COLO668 (cell line): Measurements from ENCODE around the gene SLC6A18.
"Not testable (repeated sequence)": the region's sequence is repeated elsewhere in the genome, so short reads cannot be mapped to it uniquely, and the experiment has no call there.

ENCODE experiments used
- DNase-seq: peaks from one replicate; lab custom pipeline; 2025; ENCODE audit not compliant: unreplicated experiment; lab: John Stamatoyannopoulos, UW

The SLC6A18 gene

GRCh38 chr5:1270933-1271914 lies 46.0 kb downstream of the SLC6A18 start:
- no peak for DNase-seq

GRCh38 chr5:1272201-1272600 lies 47.0 kb downstream of the SLC6A18 start:
- no peak for DNase-seq

GRCh38 chr5:1273745-1274144 lies 48.6 kb downstream of the SLC6A18 start:
- DNase-seq = no peak

GRCh38 chr5:1274471-1274870 lies 49.3 kb downstream of the SLC6A18 start:
- DNase-seq = no peak

GRCh38 chr5:1275397-1276391 lies 50.5 kb downstream of the SLC6A18 start:
- not testable (repeated sequence) for DNase-seq

GRCh38 chr5:1276930-1277329 lies 51.7 kb downstream of the SLC6A18 start:
- no peak for DNase-seq

- no peak for DNase-seq
These were observed 52.1 kb downstream of the SLC6A18 start for GRCh38 chr5:1277331-1277730.

GRCh38 chr5:1277781-1278180 lies 52.6 kb downstream of the SLC6A18 start:
- no peak for DNase-seq

GRCh38 chr5:1278216-1278615 lies 53.0 kb downstream of the SLC6A18 start:
- DNase-seq = no peak

- no peak for DNase-seq
These were observed 53.7 kb downstream of the SLC6A18 start for GRCh38 chr5:1278656-1279442.

- DNase-seq = no peak
These were observed 54.4 kb downstream of the SLC6A18 start for GRCh38 chr5:1279443-1280151.

- DNase-seq = no peak
These were observed 55.2 kb downstream of the SLC6A18 start for GRCh38 chr5:1280177-1281037.

GRCh38 chr5:1281038-1281882 lies 56.1 kb downstream of the SLC6A18 start:
- DNase-seq = no peak

- DNase-seq = no peak
These were observed 57.2 kb downstream of the SLC6A18 start for GRCh38 chr5:1282131-1282992.

- not testable (repeated sequence) for DNase-seq
These were observed 58.0 kb downstream of the SLC6A18 start for GRCh38 chr5:1282993-1283728.

- DNase-seq = not testable (repeated sequence)
These were observed 58.5 kb downstream of the SLC6A18 start for GRCh38 chr5:1283729-1284041.
